ENCODE data around the gene SLC39A12.

SLC39A12 gene

DNA sequence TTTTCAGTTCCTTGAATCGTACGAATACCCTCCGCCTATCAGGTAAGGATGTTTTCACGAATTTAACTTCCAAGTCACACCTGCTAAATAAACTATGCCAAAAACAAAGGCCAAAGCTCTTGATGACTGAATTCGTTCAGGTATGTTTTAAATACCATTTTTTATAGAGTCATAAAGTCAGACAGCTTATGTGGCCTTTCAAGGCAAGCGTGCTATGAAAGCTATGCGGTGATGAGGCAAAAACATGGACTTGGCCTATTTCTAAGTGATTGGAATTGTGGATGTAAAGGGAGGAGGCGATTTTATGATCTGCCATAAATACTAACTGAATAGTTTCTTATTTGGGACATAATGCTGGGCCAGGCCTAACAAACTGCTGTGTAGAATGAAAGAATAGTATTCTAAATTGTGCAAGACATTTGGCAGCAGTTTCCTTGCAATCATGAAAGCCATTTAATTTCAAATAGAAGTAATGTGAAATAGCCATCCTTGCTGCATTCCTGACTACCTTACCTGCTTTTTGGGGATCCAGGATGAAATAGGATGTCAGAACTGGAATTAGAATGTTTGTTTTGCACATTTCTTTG, 14.0 kb downstream of the SLC39A12 start:
- no peak for DNase-seq

DNA sequence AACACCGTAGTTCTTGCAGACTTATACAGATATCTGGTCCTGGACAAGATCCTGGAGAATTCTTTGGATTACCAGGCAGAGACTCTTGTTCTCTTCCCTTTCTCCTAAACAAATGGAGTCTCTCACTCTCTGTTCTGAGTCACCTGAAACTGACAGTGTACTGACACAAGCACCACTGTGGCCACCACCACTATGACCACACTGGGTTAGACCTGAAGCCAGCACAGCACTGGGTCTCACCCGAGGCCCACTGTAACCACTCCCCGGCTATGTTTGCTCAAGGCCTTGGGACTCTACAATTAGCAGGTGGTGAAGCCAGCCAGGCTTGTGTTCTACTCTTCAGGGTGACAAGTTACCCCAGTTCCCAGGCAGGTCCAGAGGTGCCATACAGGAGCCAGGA, 22.8 kb downstream of the SLC39A12 start:
- no peak for DNase-seq

DNA sequence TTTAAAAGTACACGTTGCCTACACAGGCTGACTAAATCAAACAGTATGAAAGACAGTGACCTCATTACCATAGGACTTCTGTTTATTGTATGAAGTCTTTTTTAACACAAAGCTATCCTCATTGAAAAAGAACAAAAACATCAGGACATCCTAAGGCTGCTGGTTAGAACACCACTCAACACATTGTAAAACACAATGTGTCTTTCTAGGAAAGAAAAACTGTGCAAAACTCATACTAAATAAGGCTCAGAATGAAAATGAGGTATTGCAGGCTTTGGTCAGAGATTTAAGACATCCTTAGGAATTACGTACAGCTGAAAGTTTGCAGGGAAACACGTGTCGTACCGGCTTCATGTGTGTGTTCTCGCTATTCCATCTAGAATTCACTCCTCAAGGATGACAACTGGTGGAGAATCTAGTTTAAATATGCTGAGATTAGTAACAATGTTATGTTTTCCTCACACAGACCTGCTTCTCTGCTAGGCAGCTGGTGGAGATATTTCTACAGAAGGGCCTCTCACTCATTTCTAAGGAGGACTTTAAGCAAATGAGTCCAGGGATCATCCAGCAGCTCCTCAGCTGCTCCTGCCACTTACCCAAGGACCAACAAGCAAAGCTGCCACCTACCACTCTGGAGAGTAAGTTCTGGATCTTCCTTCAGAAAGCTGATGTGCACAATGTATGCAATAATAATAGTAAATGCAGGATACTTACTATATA, 29.3 kb downstream of the SLC39A12 start:
- DNase-seq, result no peak

DNA sequence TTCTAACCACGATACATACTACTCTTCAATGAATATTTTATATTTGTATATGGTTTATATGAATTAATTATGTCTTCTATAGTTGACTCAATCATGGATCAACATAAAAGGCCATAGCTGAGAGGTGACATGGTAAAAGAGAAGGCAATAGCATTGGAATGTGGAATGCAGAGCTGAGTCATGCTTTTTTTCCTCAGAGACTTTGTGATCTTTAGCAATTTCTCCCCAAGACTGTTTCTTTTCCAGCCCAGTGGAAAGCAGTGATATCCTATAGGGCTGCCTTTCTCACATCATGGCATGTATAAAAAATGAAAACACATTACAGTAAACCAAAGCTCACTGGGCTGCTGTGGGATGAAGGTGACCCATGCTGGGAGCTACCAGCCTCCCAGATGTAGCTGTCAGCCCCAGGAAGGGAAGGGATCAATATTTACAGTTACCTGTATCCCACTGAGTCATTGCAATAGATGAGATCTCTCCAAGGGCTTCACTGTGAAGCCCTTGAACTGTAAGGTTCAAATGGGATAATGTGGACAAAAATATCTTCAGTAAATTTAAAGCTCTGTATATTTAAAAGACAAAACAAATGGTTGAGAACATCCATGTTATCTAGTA, 30.2 kb downstream of the SLC39A12 start:
- DNase-seq, result no peak

DNA sequence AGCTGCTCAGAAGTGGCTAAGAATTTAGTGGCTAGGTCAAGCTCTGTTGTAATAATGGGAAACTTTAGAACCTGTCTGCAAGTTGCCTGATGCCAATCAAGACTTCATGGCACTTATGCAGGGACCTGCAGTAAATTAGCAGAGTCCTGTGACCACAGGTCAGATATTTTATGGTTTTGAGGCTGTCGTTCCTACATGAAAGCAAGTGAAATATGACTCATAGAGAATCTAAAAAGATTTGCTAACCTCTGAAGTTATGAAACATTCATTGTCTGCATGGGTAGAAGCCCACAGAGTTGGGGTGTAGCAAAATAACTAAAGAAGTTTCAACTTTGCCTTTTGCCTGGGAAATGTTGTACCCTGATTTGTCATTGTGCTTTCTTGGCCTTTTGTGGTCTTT, 32.3 kb downstream of the SLC39A12 start:
- DNase-seq, result no peak

DNA sequence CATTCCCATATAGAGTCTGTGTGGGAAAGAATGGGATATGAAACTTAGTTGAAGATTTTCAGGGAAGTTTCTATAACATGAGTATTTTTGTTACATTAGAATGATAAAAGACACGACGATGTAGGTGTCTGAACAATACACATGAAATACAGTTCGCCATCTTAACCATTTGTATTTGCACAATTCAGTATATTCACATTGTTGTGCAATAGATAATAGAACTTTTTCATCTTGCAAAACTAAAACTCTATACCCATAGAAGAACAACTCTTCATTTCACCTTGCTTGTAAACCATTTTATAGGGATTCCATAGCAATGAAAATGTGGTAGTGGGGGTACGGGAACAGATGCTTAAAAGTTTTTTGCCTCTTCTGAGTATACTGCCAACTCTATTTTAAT, 32.8 kb downstream of the SLC39A12 start:
- DNase-seq, result no peak

DNA sequence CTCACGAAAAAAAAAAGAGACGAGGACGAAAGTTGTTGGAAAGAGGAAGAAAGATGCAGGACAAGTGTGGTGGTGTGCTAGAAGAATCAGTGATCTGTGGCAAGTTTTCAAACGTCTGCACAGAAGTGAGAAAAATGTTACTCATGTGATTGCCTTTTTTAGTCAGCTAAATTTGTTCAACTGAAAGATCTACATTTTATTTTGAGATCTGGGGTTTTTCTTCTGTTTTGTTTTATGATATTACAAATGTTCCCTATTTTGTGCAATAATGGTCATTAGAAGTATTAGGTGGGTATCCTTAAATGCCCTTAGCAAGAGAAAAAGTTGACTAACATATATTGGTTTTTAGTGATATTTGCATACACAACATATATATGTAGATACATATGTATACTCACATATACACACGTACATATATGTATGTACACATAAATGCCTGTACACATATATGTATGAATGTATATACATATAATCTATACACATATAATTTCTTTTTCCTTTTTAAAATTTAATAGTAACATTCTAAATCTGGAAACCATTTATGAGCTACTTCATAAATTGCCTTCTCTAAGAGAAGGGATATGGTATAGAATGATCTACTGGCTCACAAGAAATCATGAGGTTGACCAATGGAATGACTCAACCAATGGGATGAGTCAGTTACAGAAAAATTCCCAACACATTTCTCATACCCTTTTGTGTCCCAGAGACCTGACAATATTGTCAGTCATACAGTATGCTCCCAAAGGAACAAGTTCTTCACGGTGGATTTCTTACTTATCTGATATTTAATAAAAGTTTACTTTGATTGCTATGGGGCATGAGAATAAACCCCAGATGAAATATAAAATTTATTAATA, 38.4 kb downstream of the SLC39A12 start:
- no peak for DNase-seq

DNA sequence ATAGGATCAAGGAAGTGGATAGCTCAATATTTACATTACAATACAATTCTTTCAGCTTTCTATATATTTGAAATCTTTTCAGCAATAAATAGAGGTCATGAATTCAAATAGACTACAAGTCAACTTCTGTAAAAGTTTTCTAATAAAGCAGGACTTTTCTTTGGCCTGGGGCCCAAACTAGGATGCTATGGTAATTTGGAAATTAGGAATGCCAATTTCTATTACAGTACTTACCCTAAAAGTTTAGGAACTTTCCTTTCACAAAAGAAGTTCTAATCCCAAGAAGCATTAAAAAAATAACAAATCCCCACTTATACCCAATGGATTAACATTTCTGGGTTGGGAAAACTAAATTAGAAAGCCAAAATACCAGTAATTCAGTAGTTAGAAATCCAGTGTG, 40.5 kb downstream of the SLC39A12 start:
- DNase-seq, result no peak

DNA sequence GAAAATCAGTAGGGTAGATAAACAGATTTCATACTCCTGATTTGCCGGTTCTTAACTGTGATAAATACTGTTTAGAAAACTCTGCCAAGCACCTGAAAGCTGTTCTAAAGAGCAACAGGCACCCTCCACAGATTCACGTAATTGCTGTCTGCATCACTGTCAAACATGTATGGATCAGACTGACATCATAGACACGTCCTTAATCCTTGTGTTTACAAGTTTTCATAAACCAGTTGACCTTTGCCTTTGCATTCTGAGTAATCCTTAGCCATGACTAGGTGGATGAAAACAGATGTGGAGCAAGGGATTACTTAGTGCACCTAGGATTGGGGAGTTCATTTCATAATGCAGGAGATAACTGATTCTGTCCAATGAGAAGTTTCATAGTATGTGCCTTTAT, 41.6 kb downstream of the SLC39A12 start:
- no peak for DNase-seq

DNA sequence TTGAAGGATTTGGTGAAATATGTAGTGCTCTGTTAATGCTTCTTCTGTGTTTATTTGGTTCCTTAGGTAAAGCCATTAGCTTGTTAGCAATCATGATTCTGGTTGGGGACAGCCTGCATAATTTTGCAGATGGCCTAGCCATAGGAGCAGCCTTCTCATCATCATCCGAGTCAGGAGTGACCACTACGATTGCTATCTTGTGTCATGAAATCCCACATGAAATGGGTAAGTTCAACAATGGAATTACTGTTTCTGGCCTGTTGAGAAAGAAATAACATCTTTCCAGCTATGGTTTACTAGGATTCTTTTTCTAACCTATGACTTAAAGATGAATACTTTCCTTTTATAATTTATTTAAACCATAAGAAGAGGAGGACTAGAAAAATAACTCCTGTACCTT, 48.9 kb downstream of the SLC39A12 start:
- no peak for DNase-seq

DNA sequence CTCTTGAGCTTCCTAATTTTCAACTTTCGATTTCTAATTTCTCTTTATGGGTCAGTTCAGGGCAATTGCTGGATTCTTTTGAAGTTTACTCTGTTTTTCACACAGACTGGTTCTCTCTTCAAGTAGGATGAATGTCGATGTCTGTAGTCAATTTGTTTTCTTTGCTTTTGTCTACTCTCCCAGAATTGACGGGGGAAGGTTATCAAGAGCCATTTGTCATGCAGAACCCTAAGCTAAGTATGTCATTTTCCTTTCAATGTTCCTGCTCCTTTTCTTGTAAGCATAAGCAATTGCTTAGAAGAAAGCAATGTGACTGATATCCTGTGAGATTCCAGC, 53.7 kb downstream of the SLC39A12 start:
- DNase-seq, result no peak

DNA sequence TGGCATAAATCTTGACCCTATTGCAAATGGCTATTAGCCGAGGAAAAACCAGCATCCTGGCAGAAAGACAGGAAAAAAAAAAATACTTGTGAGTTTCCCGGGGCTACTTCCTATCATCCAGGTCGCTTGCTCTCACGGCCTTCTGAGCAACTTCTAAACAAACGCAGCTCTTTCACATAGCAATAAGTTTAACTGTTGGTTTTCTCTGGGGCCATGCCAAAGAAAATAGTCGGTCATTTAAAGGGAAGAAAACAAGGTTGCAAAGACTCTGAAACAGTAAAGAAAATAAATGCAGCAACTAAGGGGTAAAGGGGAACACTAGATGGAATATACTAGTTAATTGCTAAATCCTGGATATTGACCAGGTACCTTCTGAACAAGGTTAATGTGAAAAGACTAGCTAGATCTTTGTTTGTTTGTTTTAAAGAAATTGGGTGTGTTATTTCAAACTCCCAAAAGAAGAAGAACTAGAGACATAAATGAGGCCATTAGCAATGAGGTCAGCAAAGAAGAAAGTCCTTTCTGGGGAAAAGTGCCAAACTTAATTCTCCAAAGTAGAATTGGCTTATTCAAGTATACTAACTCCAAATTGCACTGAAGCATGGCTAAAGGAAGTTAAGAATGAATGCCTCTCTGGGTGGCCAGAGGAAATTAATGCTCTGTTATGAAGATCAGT, 54.2 kb downstream of the SLC39A12 start:
- DNase-seq, result no peak

DNA sequence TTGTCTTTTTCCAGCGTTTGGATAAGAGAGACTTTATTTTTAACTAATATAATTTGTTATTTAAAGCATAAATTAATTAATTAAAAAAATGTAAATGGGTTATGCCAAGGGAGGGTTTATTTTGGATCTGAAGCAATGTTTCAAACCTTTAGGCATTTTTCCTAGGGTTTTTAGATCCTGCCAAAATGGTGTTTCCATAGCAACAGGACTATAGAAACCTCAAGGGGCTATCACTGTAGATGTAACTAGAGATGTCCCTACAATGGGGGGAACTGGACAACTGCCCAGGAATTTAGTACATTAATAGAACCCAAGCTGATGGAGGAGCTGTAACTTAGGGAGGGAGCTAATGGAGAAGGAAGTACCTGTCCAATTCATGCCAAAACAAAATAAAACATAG, 57.3 kb downstream of the SLC39A12 start:
- DNase-seq, result no peak

DNA sequence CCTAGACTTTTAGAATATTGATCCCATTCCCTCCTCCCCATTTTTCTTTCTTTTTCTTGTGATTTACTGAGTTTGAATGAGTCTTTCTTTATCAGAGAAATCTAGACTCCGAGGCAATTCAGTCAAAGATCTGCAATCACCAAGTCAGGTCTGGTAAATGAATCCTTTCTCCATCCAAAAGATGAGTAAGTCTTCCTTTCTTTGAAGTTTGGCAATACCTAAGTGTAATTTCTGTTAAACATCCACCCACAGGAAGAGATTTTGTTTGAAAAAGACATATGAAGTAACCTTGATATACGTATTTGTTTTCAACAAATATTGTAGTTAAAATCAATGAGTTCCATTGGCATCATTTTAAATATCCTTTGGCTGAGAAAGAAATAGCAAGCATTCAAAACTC, 58.3 kb downstream of the SLC39A12 start:
- no peak for DNase-seq

DNA sequence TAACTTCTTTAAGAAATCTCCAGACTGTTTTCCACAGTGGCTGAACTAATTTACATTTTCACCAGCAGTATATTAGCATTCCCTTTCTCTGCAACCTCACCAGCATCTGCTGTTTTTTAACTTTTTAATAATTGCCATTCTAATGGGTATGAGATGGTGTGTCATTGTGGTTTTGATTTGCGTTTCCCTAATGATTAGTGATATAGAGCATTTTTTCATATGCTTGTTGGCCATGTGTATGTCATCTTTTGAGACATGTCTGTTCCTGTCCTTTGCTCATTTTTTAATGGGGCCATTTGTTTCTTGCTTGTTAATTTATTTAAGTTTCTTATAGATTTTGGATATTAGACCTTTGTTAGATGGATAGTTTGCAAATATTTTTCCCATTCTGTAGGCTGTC, 68.8 kb downstream of the SLC39A12 start:
- no peak for DNase-seq

DNA sequence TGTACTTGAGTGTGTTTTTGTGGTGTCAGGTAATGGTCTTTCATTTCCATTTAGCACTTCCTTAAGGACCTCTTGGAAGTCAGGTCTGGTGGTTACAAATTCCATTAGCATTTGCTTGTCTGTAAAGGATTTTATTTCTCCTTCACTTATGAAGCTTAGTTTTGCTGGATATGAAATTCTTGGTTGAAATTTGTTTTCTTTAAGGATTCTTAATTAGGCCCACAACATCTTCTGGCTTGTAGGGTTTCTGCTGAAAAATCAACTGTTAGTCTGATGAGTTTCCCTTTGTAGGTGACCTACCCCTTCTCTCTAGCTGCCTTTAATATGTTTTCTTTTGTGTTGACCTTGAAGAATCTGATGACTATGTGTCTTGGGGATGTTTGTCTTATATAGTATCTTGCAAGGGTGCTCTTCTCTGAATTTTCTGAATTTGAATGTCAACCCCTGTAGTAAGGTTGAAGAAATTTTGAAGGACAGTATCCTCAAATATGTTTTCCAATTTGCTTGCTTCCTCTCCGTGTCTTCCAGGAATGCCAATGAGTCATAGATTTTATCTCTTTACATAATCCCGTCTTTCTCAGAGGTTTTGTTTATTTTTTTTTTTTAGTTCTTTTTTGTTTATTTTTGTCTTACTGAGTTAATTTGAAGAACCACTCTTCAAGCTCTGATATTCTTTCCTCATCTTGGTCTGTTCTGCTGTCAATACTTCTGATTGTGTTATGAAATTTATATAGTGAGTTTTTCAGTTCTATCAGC, 70.2 kb downstream of the SLC39A12 start:
- DNase-seq, result no peak

DNA sequence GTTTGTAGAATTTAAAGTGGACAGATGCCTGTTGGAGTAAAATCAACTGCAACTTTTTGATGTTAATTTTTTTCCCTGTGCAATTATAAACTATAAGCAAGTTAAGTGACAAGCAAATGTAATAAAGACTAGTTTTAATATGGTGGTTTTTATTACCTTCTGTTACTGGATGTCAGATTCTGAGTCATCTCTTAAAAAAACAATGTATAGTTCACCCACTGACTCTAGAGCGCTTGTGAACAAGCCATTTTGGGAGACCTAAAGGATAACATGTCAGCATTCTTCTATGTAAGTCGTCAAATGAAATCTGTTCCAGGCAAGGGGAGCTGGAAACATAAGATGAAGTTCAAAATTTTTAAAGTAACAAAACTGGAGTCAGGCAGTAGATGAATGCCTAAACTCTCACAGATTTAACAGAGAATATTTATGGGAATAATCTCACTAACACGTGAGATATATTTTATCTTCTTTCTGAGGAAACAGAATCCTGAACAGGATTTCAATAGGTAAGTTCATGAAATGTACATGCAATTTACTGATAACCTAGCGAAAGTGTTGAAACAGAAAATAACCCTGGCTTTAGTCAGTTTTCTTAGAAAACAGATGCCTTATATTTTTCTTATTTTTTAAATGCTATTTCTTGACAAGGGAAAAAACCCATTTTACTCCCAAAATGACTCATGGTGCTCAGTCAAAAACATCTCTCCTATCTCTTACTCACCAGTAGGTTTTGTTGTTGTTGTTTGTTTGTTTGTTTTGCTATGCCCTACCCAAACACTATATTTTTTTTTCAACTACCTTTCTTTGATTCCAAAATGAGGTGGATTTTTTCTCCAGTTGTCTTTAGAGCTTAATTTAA, 91.7 kb downstream of the SLC39A12 start:
- no peak for DNase-seq

DNA sequence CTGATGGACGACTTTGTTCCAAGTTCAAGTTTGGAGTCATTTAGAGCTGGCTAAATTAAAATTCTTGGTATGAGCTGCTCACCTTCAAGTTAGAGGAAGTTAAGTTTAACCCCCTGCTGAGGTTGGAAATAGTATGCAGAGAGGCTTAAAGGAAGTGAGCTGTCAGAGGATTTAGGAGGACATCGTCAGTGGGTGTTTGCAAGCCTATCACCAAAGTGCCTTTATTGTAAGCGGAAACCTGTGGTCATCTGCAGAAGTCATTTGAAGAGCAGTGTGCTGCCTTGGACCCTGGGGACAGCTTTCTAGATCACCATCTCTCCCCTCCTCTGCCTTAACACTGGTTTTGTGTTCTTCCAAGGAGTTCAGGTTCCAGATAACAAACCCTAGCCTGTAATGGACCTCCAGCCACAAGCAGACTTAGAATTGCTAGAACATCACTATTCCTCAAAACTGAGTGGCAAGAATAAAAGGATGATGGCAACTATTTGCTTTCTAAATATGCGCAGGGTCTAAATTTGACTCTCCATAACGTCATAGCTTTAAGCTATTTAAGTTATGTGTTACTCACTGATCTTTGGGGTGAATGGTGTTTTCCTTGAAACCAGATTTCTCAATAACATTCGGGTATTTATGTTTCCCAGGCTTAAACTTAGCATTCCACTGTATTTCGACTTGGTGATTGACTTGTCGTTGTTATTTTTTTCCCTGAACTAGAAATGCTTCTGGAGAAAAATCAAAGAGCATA, 93.4 kb downstream of the SLC39A12 start:
- DNase-seq, result no peak

DNA sequence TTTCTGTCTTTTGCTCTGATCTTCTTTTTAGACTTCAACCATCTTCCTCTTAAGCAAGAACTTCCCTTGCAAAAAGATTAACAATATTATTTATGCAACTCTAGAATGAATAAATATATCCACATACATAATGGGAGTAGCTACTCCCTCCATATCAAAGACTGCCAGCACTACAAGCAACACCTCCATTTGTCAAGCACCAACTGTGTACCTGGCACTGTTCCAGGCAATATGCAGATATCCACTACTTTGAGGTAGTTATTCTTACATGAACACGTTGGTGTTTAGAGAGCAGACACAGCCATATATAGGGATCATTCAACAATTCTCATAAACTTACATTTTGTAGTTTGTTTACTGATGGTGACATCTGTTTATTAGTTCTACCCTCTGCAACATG, 104.9 kb downstream of the SLC39A12 start:
- no peak for DNase-seq

DNA sequence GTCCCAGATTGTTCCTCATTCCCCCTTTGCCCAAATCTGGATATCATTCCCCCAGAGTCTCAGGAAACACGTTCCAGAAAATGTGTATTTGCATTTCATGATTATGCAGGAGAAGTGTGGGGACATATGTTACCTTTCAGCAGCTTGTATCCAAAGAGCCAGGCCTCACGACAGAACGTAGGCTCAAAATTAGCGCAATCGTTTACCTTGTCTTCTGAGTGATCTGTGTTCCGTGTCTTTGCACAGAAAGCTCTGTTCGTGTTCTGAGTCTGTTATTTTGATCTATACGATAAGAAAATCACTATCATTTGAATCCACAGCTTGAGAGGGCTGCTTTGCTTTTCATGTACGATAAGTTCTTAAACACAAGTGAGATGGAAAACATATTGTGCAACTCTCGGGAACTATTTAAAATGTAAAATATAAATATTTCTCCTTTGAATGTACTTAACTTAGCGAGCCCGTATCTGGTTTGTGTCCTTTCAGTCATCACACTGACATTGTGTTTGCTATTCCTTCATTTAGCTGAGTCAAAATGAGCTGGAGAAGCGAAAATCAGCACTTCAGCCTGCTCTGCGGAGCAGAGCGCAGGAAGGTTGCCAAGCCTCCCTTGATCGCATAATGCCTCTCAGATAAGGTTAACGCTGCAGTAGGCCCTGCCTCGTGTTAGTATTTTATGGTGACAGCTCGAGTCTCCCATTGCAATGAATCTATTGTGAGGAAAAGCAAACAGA, 108.3 kb downstream of the SLC39A12 start:
- no peak for DNase-seq
